K562 (cell line): Measurements from ENCODE around the gene SPINT1. TPM values are rescaled to one million over a fixed set of nuclear protein-coding genes. Genes with fewer than 3 reads are reported as not detected.
A peak's percentile ranks its signal among the peaks of the same experiment; 100 is the strongest.
"Not testable (repeated sequence)": the region's sequence is repeated elsewhere in the genome, so short reads cannot be mapped to it uniquely, and the experiment has no call there.

ENCODE experiments used
- ATAC-seq: fragments of 200-7000 bp; cut with Tn5 transposase; 3 replicates; pipeline ENCODE4 v1.9.1; 2020; ENCODE audit warnings: moderate library complexity
- BruUV-seq: library from RNA; stranded (reverse); fragments of 400-500 nt; replicated peaks from 2 replicates; lab custom pipeline; 2021; lab: Mats Ljungman, UMichigan
- CTCF ChIA-PET: fragments of 300-600 bp; formaldehyde crosslinking; extraction: SDS; loops from one replicate; lab custom pipeline; 2021; ENCODE audit warnings: low intra/inter-chr PET ratio; lab: Yijun Ruan, JAX
- POLR2A ChIA-PET: fragments of 300-600, 350-650 bp; sonication (Branson Sonifier 250); formaldehyde crosslinking; extraction: SDS; loops from one replicate; lab custom pipeline; 2021; ENCODE audit warnings: antibody characterized with exemption, inconsistent platforms; lab: Yijun Ruan, JAX
- DNase-seq, 4 experiments: peaks; one replicate each; pipeline versions ENCODE4 v3.0.0 to v3.0.0-alpha.2; 2011 to 2018; ENCODE audit warnings: low spot score in 3 of 4, mixed read lengths in 3 of 4; ENCODE audit errors: extremely low read depth in 1 of 4
- FAIRE-seq: peaks from 2 replicates; lab custom pipeline; 2011; peaks lifted over from hg19 to GRCh38; lab: Jason Lieb, UNC
- H2AFZ ChIP-seq: 2 replicates; pipeline ENCODE4 v1.6.0; 2011; ENCODE audit warnings: low read depth, low read length, control low read depth, inconsistent platforms
- H3K27ac ChIP-seq: fragments of 200-600 bp; 3 replicates; pipeline ENCODE4 v1.8.0; 2011; ENCODE audit warnings: low read depth, mild to moderate bottlenecking, control low read depth, inconsistent platforms, low read length, moderate library complexity, mixed read lengths; ENCODE audit errors: extremely low read depth
- H3K27me3 ChIP-seq, 2 experiments: fragments of 300-600 bp in 1 of 2; 2 replicates in 1 of 2; 3 replicates in 1 of 2; pipeline versions ENCODE4 v1.6.0 to v1.8.0; 2011; ENCODE audit warnings: inconsistent platforms in 2 of 2, low read length in 2 of 2, mild to moderate bottlenecking in 1 of 2, mixed read lengths in 1 of 2, moderate library complexity in 1 of 2; ENCODE audit not compliant: control insufficient read depth in 2 of 2, insufficient read depth in 2 of 2
- H3K36me3 ChIP-seq: fragments of 300-600 bp; 3 replicates; pipeline ENCODE4 v1.8.0; 2011; ENCODE audit warnings: mild to moderate bottlenecking, low read length, inconsistent platforms; ENCODE audit not compliant: control insufficient read depth, insufficient read depth
- H3K4me1 ChIP-seq, 2 experiments: fragments of 200-600 bp in 1 of 2; replicated peaks in 1 of 2; 2 replicates in 1 of 2; 3 replicates in 1 of 2; pipeline versions ENCODE4 v1.5.1 to v1.8.0; 2011; ENCODE audit warnings: inconsistent platforms in 2 of 2, low read length in 2 of 2, mild to moderate bottlenecking in 1 of 2, mixed read lengths in 1 of 2, moderate library complexity in 1 of 2; ENCODE audit not compliant: control insufficient read depth in 2 of 2, insufficient read depth in 2 of 2
- H3K4me2 ChIP-seq: 2 replicates; pipeline ENCODE4 v1.6.1; 2011; ENCODE audit warnings: low read length, control low read depth, inconsistent platforms, mixed read lengths; ENCODE audit not compliant: insufficient read depth
- H3K4me3 ChIP-seq: fragments of 200-600 bp; sonication (generic), shearing (Covaris generic); 2 replicates; pipeline ENCODE4 v1.5.1; 2016; ENCODE audit warnings: control low read depth, inconsistent platforms
- H3K79me2 ChIP-seq: fragments of 200-600 bp; 3 replicates; pipeline ENCODE4 v1.8.0; 2011; ENCODE audit warnings: low read length, inconsistent platforms; ENCODE audit not compliant: control insufficient read depth, insufficient read depth
- H3K9ac ChIP-seq, 2 experiments: 2 replicates each; pipeline versions ENCODE4 v1.6.0 to v1.6.1; 2011; ENCODE audit warnings: low read depth in 2 of 2, low read length in 2 of 2, control low read depth in 1 of 2, inconsistent platforms in 1 of 2, mild to moderate bottlenecking in 1 of 2, mixed read lengths in 1 of 2; ENCODE audit not compliant: insufficient read depth in 1 of 2
- H3K9me1 ChIP-seq: one replicate; pipeline ENCODE4 v1.6.0; 2011; ENCODE audit warnings: inconsistent platforms, mild to moderate bottlenecking, low read length, moderate library complexity; ENCODE audit not compliant: control insufficient read depth, insufficient read depth
- H3K9me3 ChIP-seq: replicated peaks from 2 replicates; pipeline ENCODE4 v1.5.1; 2011; ENCODE audit warnings: low read depth, low read length, inconsistent platforms; ENCODE audit not compliant: control insufficient read depth, insufficient read depth
- H4K20me1 ChIP-seq: replicated peaks from 2 replicates; pipeline ENCODE4 v1.6.1; 2011; ENCODE audit warnings: low read length, inconsistent platforms, mixed read lengths; ENCODE audit not compliant: control insufficient read depth, insufficient read depth
- ADNP ChIP-seq: fragments of 200-800 bp; sonication (Bioruptor generic); IDR thresholded peaks from 2 replicates; pipeline ENCODE4 v1.6.1; 2016; ENCODE audit warnings: missing genetic modification characterization, missing compliant biosample characterization
- BCOR ChIP-seq: fragments of 450-650 bp; IDR thresholded peaks from 2 replicates; pipeline ENCODE4 v1.6.1; 2016
- KDM1A ChIP-seq, 2 experiments: fragments of 450-650 bp; IDR thresholded peaks; 2 replicates each; pipeline ENCODE4 v1.6.1; 2016; ENCODE audit warnings: mild to moderate bottlenecking in 2 of 2
- MEF2D ChIP-seq: conservative IDR thresholded peaks from 2 replicates; pipeline ENCODE4 v1.6.1; 2016; ENCODE audit warnings: low read depth, missing genetic modification characterization, missing compliant biosample characterization
- PTBP1 ChIP-seq: fragments of 200-400 bp; formaldehyde crosslinking; IDR thresholded peaks from 2 replicates; pipeline ENCODE4 v1.6.1; 2017; ENCODE audit warnings: low read depth, low read length
- RCOR1 ChIP-seq, 2 experiments: IDR thresholded peaks; 2 replicates each; pipeline ENCODE4 v1.6.1; 2012; ENCODE audit warnings: low read depth in 2 of 2, low read length in 2 of 2, borderline replicate concordance in 1 of 2, improper control_type of control experiment in 1 of 2
- RUNX1 ChIP-seq: sonication (generic); IDR thresholded peaks from 2 replicates; pipeline ENCODE4 v1.6.1; 2016; ENCODE audit warnings: antibody characterized with exemption, low read depth
- SMARCA5 ChIP-seq: fragments of 450-650 bp; IDR thresholded peaks from 2 replicates; pipeline ENCODE4 v1.6.1; 2016
- U2AF2 ChIP-seq: fragments of 200-400 bp; formaldehyde crosslinking; optimal IDR thresholded peaks from 2 replicates; pipeline ENCODE3; 2017; ENCODE audit warnings: low read depth, mild to moderate bottlenecking, low read length
- ZNF280B ChIP-seq: fragments of 250-450 bp; sonication (Bioruptor Pico); IDR thresholded peaks from 2 replicates; pipeline ENCODE4 v1.5.1; 2021; ENCODE audit warnings: mild to moderate bottlenecking
- ZNF384 ChIP-seq: IDR thresholded peaks from 2 replicates; pipeline ENCODE4 v1.6.1; 2012; ENCODE audit warnings: low read depth, low read length, improper control_type of control experiment
- WGBS: fragments of 100-300 bp; shearing (Covaris generic); methylation state at CpG from one replicate; pipeline ENCODE4 v1.1.6; 2016; ENCODE audit warnings: low coverage, mixed read lengths; ENCODE audit not compliant: insufficient coverage; ENCODE audit errors: missing lambda C conversion rate; 5-methylcytosine and 5-hydroxymethylcytosine counted together
- in situ Hi-C: fragments of 300-500 bp; cut with MboI; formaldehyde crosslinking; loops from 4 replicates; pipeline ENCODE4 v1.15.0; 2018; ENCODE audit warnings: inconsistent platforms, mixed read lengths
- intact Hi-C: fragments of 100-400 bp; cut with micrococcal nuclease; formaldehyde crosslinking; loops from 2 replicates; pipeline ENCODE4 v1.14.2; 2022
- polyA plus RNA-seq, 8 experiments: library from polyadenylated mRNA; depleted of rRNA in 4 of 8; stranded (reverse) in 5 of 8; unstranded in 3 of 8; fragments of >200 nt; fragmentation: Nextera tagmentation in 2 of 8; fragmentation: Illumina TruSeq in 1 of 8; extraction: Ambion mirVana in 2 of 8; extraction: Trizol in 1 of 8; gene quantifications; 2 replicates each; pipeline versions ENCODE4 v1.2.1 to v1.2.3, GENCODE V29; 2011 to 2014; ENCODE audit warnings: inconsistent platforms in 1 of 8, missing spikeins in 1 of 8
- total RNA-seq, 7 experiments: library from RNA; depleted of rRNA in 6 of 7; stranded (reverse); fragments of >200 nt in 6 of 7; fragmentation: Illumina TruSeq in 2 of 7; extraction: Trizol in 2 of 7; gene quantifications; 2 replicates each; pipeline versions ENCODE4 v1.2.1 to v1.2.3, GENCODE V29; 2011 to 2021; ENCODE audit warnings: low replicate concordance in 1 of 7
- TF ChIP-seq, protein P1 (sequence below): fragments of 250-450 bp; sonication (Bioruptor Pico); IDR thresholded peaks from 2 replicates; pipeline ENCODE4 v1.5.0; 2021

Gene SPINT1
- total and polyA plus RNA-seq, 9 of the 15 experiments (the other 6 are each of a cell fraction or from before 2014, with no cell fraction given), result 0.78 to 4.5 (median 1.5) TPM

DNA sequence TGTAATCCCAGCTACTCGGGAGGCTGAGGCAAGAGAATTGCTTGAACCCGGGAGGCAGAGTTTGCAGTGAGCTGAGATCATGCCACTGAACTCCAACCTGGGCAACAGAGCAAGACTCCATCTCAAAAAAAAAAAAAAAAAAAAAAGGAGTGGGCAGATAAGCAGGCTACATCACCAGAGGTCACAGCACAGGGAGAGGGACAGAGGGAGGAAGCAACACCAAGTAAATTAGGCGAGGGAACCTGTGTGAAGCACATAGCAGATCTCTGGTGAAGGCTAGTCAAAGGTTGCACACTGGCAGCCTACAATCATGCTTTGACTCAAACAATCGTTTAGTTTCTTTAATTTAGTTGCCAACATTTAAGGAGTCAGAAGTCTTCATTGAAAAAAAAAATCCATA is 17.3 kb downstream of the SPINT1 start:
- H3K36me3 ChIP-seq, H4K20me1 ChIP-seq, in situ Hi-C loops: not testable (repeated sequence)
- peak overlapping the region in 1 of 2 experiments; percentile 26; a peak in 1 of 4 replicates for H3K9ac ChIP-seq
- CTCF ChIA-PET, result interaction anchor here (6.2 kb wide), 1 partner anchor 32 kb away, joined by 75 read pairs; the partner anchor contains the start of gene VPS18
- peaks cover 21 to 23% of the 10 kb centered on the region in 2 experiments; a peak in 3 of 5 replicates for H3K4me1 ChIP-seq
- peak in 1 of 4 experiments; percentile 46 for DNase-seq
- peak; percentile 84 for TF ChIP-seq ZNF384
- TF ChIP-seq BCOR, result peak; percentile 46; the same call in 1 of the 2 replicates
- TF ChIP-seq, all 486 proteins: peak for 2; not testable (repeated sequence) for 484
- H3K27me3 ChIP-seq, H3K4me3 ChIP-seq, intact Hi-C loops, H3K9me3 ChIP-seq, H3K9me1 ChIP-seq, H3K79me2 ChIP-seq, H3K4me2 ChIP-seq, H3K27ac ChIP-seq, BruUV-seq: not testable (repeated sequence)
- 14% methylated on average over 3 of the region's 4 CpGs for WGBS
- POLR2A ChIA-PET, result interaction anchor here (1.0 to 8.2 kb wide), 3 partner anchors 11 to 302 kb away, joined by 3 to 72 read pairs (median 3); partner anchors contain the start of gene RHOV
- ATAC-seq (peak; percentile 11; the same call in 1 of the 3 replicates), FAIRE-seq (peak; percentile 44)
- peak overlapping the region; percentile 85 for H2AFZ ChIP-seq

DNA sequence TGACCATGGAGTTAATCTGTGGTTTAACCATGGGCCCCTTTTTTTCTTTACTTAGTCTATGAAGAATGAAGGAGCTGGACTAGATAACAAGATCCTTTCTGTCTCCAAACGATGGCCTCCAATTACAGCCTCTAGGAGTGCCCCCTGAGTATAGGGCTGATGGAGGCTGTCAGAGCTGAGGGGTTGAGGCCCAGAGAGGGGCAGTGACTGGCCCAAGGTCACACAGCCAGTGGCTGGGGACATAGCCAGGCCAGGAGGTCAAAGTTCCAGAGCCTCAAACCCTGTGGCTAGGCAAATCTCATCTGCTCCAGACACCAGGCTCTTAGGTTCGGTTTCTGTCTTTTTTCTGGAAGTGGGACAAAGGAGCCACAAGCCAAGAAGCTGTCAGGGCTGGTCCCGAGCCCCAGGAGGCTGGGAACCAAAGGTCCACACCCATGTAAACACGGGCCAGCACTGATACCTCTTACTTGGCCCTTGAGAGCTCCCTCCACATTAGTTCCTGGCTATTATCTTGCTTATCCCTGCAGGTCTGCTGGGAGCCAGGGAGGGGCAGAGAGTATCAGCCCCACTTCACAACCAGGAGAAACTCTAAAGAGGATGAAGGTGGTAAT is 19.9 kb downstream of the SPINT1 start:
- peak overlapping the region in 1 of 2 experiments; percentile 70; a peak in 1 of 4 replicates for H3K9ac ChIP-seq
- BruUV-seq, result no TSS peak
- no peak overlapping the region for H3K27ac ChIP-seq
- peak overlapping the region; percentile 56 for H2AFZ ChIP-seq
- no peaks in the 10 kb centered on the region for H3K27me3 ChIP-seq
- H3K4me2 ChIP-seq, result peak overlapping the region; percentile 25; the same call in 1 of the 2 replicates
- H4K20me1 ChIP-seq, result no peaks in the 10 kb centered on the region
- intact Hi-C loops (no loop called here), in situ Hi-C loops (no loop called here)
- 0 out of 3 replicates have a peak, but pooled peaks have one; percentile 6 for ATAC-seq
- no peaks in the 10 kb centered on the region for H3K36me3 ChIP-seq
- no peak overlapping the region for H3K4me3 ChIP-seq
- no peaks in the 10 kb centered on the region for H3K79me2 ChIP-seq
- no peaks in the 10 kb centered on the region for H3K9me1 ChIP-seq
- POLR2A ChIA-PET, result interaction anchor here (0.7 to 8.2 kb wide), 3 partner anchors 8 to 332 kb away, joined by 3 to 72 read pairs (median 3); partner anchors contain the start of gene RHOV
- 30% methylated on average over 4 of the region's 4 CpGs for WGBS
- no peaks in the 10 kb centered on the region for H3K9me3 ChIP-seq
- CTCF ChIA-PET, result no interaction called here
- no peak for FAIRE-seq
- DNase-seq, result peak in 1 of 4 experiments; percentile 31
- peaks cover 12 to 18% of the 10 kb centered on the region in 2 experiments; a peak in 3 of 5 replicates for H3K4me1 ChIP-seq
- TF ChIP-seq, protein P1, sequence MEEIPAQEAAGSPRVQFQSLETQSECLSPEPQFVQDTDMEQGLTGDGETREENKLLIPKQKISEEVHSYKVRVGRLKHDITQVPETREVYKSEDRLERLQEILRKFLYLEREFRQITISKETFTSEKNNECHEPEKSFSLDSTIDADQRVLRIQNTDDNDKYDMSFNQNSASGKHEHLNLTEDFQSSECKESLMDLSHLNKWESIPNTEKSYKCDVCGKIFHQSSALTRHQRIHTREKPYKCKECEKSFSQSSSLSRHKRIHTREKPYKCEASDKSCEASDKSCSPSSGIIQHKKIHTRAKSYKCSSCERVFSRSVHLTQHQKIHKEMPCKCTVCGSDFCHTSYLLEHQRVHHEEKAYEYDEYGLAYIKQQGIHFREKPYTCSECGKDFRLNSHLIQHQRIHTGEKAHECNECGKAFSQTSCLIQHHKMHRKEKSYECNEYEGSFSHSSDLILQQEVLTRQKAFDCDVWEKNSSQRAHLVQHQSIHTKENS (CRISPR knock-in tag), result no peak
- 0 out of 2 replicates have a peak, but pooled peaks have one; percentile 54 for TF ChIP-seq SMARCA5
- 0 out of 2 replicates have a peak, but pooled peaks have one; percentile 37 for TF ChIP-seq ADNP (tag)
- TF ChIP-seq PTBP1, result peak; percentile 72; the same call in 1 of the 2 replicates
- TF ChIP-seq U2AF2, result no peak
- no peak for TF ChIP-seq ZNF280B (CRISPR knock-in tag)
- TF ChIP-seq RCOR1 (IDR thresholded peaks at IDR 0.05; ENCODE audit: borderline replicate concordance in 1 of 2, low read depth in 2 of 2, low read length in 2 of 2), result 0 out of 4 replicates have a peak, but pooled peaks of 1 of the 2 experiments have one; percentile 15
- TF ChIP-seq MEF2D (tag), result no peak
- peak; percentile 41 to 70; a peak in 2 of 4 replicates for TF ChIP-seq KDM1A (IDR thresholded peaks at IDR 0.05)
- TF ChIP-seq RUNX1, result no peak
- TF ChIP-seq BCOR, result peak; percentile 84
